ENCODE results near the gene CTTN. TPM values are rescaled to one million over a fixed set of nuclear protein-coding genes. Genes with fewer than 3 reads are reported as not detected.

CTTN gene
- 100 to 1,000 TPM; 111 to 164 (median 146) TPM for total RNA-seq

- intact Hi-C loops (cut with DNase I), result no loop called here
- H3K4me3 ChIP-seq, result peak within 1 kb of the TSS; percentile 86 to 99 (median 96)
- peak within 1 kb of the TSS; percentile 90 to 96 (median 93) for H3K27ac ChIP-seq (replicated peaks in 1 of 4)
- TF ChIP-seq POLR2AphosphoS5 (IDR thresholded peaks at IDR 0.05), result peak; percentile 59 to 84
- no peak for TF ChIP-seq CTCF (IDR thresholded peaks at IDR 0.05)
- peak; percentile 67 for TF ChIP-seq POLR2A (IDR thresholded peaks at IDR 0.05; ENCODE audit: low read depth)
- peaks cover 0 to 9% (median 0%) of the 10 kb centered on the region in 4 donors for H3K36me3 ChIP-seq
- no peaks in the 10 kb centered on the region for H3K27me3 ChIP-seq
- WGBS, result under 1% methylated on average over 27 of the region's 93 CpGs
- H3K9me3 ChIP-seq, result no peaks in the 10 kb centered on the region
- H3K4me1 ChIP-seq, result peaks cover 21 to 61% (median 52%) of the 10 kb centered on the region in 4 donors
- DNase-seq (ENCODE audit: extremely low spot score), result no peak
These were observed at the start of gene CTTN for GRCh38 chr11:70397983-70398833. CTTN (plus strand) TSS chr11:70398529; CDS start chr11:70407298, 8,769 bp downstream.

GRCh38 chr11:70348608-70349007 lies 49.7 kb upstream of the CTTN start:
- no peak overlapping the region for H3K4me3 ChIP-seq
- 100% methylated on average over 1 of the region's 1 CpG for WGBS
- peaks cover 35 to 91% (median 76%) of the 10 kb centered on the region in 4 donors for H3K36me3 ChIP-seq

GRCh38 chr11:70351646-70352045 lies 46.7 kb upstream of the CTTN start:
- DNase-seq (ENCODE audit: extremely low spot score), result no peak
- 97% methylated on average over 3 of the region's 3 CpGs for WGBS
- intact Hi-C loops (cut with DNase I), result no loop called here
- H3K4me3 ChIP-seq, result no peak overlapping the region
- no peaks in the 10 kb centered on the region for H3K4me1 ChIP-seq
- peaks cover 39 to 93% (median 79%) of the 10 kb centered on the region in 4 donors for H3K36me3 ChIP-seq
- H3K27me3 ChIP-seq, result no peaks in the 10 kb centered on the region
- H3K27ac ChIP-seq (replicated peaks in 1 of 4), result no peak overlapping the region
- TF ChIP-seq POLR2A (IDR thresholded peaks at IDR 0.05; ENCODE audit: low read depth), result no peak
- H3K9me3 ChIP-seq, result no peaks in the 10 kb centered on the region

More at GRCh38 chr11:70348608-70349007, 49.7 kb upstream of the CTTN start:
- H3K27me3 ChIP-seq, result no peaks in the 10 kb centered on the region
- H3K9me3 ChIP-seq, result no peaks in the 10 kb centered on the region
- no peak for DNase-seq (ENCODE audit: extremely low spot score)
- intact Hi-C loops (cut with DNase I), result no loop called here
- no peak overlapping the region for H3K27ac ChIP-seq (replicated peaks in 1 of 4)
- TF ChIP-seq EP300 (IDR thresholded peaks at IDR 0.05), result no peak
- no peak for TF ChIP-seq POLR2AphosphoS5 (IDR thresholded peaks at IDR 0.05)
- TF ChIP-seq POLR2A (IDR thresholded peaks at IDR 0.05; ENCODE audit: low read depth), result no peak
- H3K4me1 ChIP-seq, result no peaks in the 10 kb centered on the region

- Histone ChIP-seq H3K36me3 (peaks cover 44 to 93% (median 81%) of the 10 kb centered on the region in 4 donors), H3K4me1 (no peaks in the 10 kb centered on the region), H3K27me3 (no peaks in the 10 kb centered on the region), H3K4me3 (no peak overlapping the region), H3K9me3 (no peaks in the 10 kb centered on the region), H3K27ac (replicated peaks in 1 of 4) (no peak overlapping the region)
- DNase-seq (ENCODE audit: extremely low spot score), result no peak
- intact Hi-C loops (cut with DNase I), result no loop called here
- no peak for TF ChIP-seq POLR2A (IDR thresholded peaks at IDR 0.05; ENCODE audit: low read depth)
- TF ChIP-seq EP300 (IDR thresholded peaks at IDR 0.05), result no peak
- no peak for TF ChIP-seq POLR2AphosphoS5 (IDR thresholded peaks at IDR 0.05)
- no peak for TF ChIP-seq CTCF (IDR thresholded peaks at IDR 0.05)
- 94% methylated on average over 1 of the region's 1 CpG for WGBS
These were observed 46.2 kb upstream of the CTTN start for GRCh38 chr11:70352100-70352499.

GRCh38 chr11:70352601-70353000 lies 45.7 kb upstream of the CTTN start:
- no peaks in the 10 kb centered on the region for H3K27me3 ChIP-seq
- H3K4me3 ChIP-seq, result no peak overlapping the region
- DNase-seq (ENCODE audit: extremely low spot score), result no peak
- WGBS, result 95% methylated on average over 19 of the region's 19 CpGs
- no peaks in the 10 kb centered on the region for H3K9me3 ChIP-seq
- H3K4me1 ChIP-seq, result no peaks in the 10 kb centered on the region
- peaks cover 44 to 93% (median 80%) of the 10 kb centered on the region in 4 donors for H3K36me3 ChIP-seq
- TF ChIP-seq POLR2A (IDR thresholded peaks at IDR 0.05; ENCODE audit: low read depth), result no peak
- no peak for TF ChIP-seq CTCF (IDR thresholded peaks at IDR 0.05)
- no peak for TF ChIP-seq POLR2AphosphoS5 (IDR thresholded peaks at IDR 0.05)
- no peak for TF ChIP-seq EP300 (IDR thresholded peaks at IDR 0.05)
- intact Hi-C loops (cut with DNase I), result no loop called here
- no peak overlapping the region for H3K27ac ChIP-seq (replicated peaks in 1 of 4)
